HG03139 (cell line): ENCODE measurements around the gene DPT.
"Not testable (repeated sequence)": the region's sequence is repeated elsewhere in the genome, so short reads cannot be mapped to it uniquely, and the experiment has no call there.

Experiments used
- ATAC-seq: cut with Tn5 transposase; IDR thresholded peaks from one replicate; pipeline ENCODE4 v1.9.1; 2021; ENCODE audit not compliant: unreplicated experiment

DPT gene

GRCh38 chr1:168728473-168729404, at the start of gene DPT:
Gene DPT, minus strand, starts transcription at chr1:168729206. Its CDS starts 32 bp downstream, at chr1:168729174.
- no peak for ATAC-seq

- no peak for ATAC-seq
Measured at GRCh38 chr1:168775366-168775765, 46.4 kb upstream of the DPT start.

GRCh38 chr1:168774241-168774640, 45.2 kb upstream of the DPT start:
- no peak for ATAC-seq

GRCh38 chr1:168772428-168773060, 43.5 kb upstream of the DPT start:
- no peak for ATAC-seq

GRCh38 chr1:168771104-168771630, 42.2 kb upstream of the DPT start:
- ATAC-seq, result no peak

GRCh38 chr1:168769893-168770292, 40.9 kb upstream of the DPT start:
- not testable (repeated sequence) for ATAC-seq

- no peak for ATAC-seq
Measured at GRCh38 chr1:168767894-168768584, 39.0 kb upstream of the DPT start.

- no peak for ATAC-seq
Measured at GRCh38 chr1:168766568-168766967, 37.6 kb upstream of the DPT start.

GRCh38 chr1:168763031-168763430, 34.0 kb upstream of the DPT start:
- no peak for ATAC-seq

GRCh38 chr1:168762473-168762872, 33.5 kb upstream of the DPT start:
- no peak for ATAC-seq

GRCh38 chr1:168760781-168761180, 31.8 kb upstream of the DPT start:
- ATAC-seq, result no peak

GRCh38 chr1:168760241-168760640, 31.2 kb upstream of the DPT start:
- no peak for ATAC-seq

GRCh38 chr1:168759077-168759476, 30.1 kb upstream of the DPT start:
- no peak for ATAC-seq

GRCh38 chr1:168758503-168758902, 29.5 kb upstream of the DPT start:
- no peak for ATAC-seq

- ATAC-seq, result no peak
Measured at GRCh38 chr1:168755800-168756418, 26.9 kb upstream of the DPT start.

GRCh38 chr1:168752171-168752832, 23.3 kb upstream of the DPT start:
- no peak for ATAC-seq

- ATAC-seq, result no peak
Measured at GRCh38 chr1:168751195-168751650, 22.2 kb upstream of the DPT start.

- no peak for ATAC-seq
Measured at GRCh38 chr1:168742994-168743650, 14.1 kb upstream of the DPT start.

- no peak for ATAC-seq
Measured at GRCh38 chr1:168742386-168742785, 13.4 kb upstream of the DPT start.

GRCh38 chr1:168739908-168740307, 10.9 kb upstream of the DPT start:
- ATAC-seq, result no peak
